K562 (cell line): ENCODE results near the gene HRNR. TPM values are rescaled to one million over a fixed set of nuclear protein-coding genes. Genes with fewer than 3 reads are reported as not detected.
"Not testable (repeated sequence)": the region's sequence is repeated elsewhere in the genome, so short reads cannot be mapped to it uniquely, and the experiment has no call there.

Experiments
- ATAC-seq: fragments of 200-7000 bp; cut with Tn5 transposase; 3 replicates; pipeline ENCODE4 v1.9.1; 2020; ENCODE audit warnings: moderate library complexity
- Bru-seq: library from RNA; stranded (reverse); fragments of 400-500 nt; gene quantifications from one replicate; lab custom pipeline; 2021; lab: Mats Ljungman, UMichigan
- BruChase-seq, 2 experiments: library from RNA; stranded (reverse); fragments of 400-500 nt; gene quantifications; one replicate each; lab custom pipeline; 2021; lab: Mats Ljungman, UMichigan
- BruUV-seq: library from RNA; stranded (reverse); fragments of 400-500 nt; replicated peaks from 2 replicates; lab custom pipeline; 2021; lab: Mats Ljungman, UMichigan
- CTCF ChIA-PET: fragments of 300-600 bp; formaldehyde crosslinking; extraction: SDS; loops from one replicate; lab custom pipeline; 2021; ENCODE audit warnings: low intra/inter-chr PET ratio; lab: Yijun Ruan, JAX
- POLR2A ChIA-PET: fragments of 300-600, 350-650 bp; sonication (Branson Sonifier 250); formaldehyde crosslinking; extraction: SDS; loops from one replicate; lab custom pipeline; 2021; ENCODE audit warnings: antibody characterized with exemption, inconsistent platforms; lab: Yijun Ruan, JAX
- DNase-seq, 4 experiments: peaks; one replicate each; pipeline versions ENCODE4 v3.0.0 to v3.0.0-alpha.2; 2011 to 2018; ENCODE audit warnings: low spot score in 3 of 4, mixed read lengths in 3 of 4; ENCODE audit errors: extremely low read depth in 1 of 4
- FAIRE-seq: peaks from 2 replicates; lab custom pipeline; 2011; peaks lifted over from hg19 to GRCh38; lab: Jason Lieb, UNC
- H2AFZ ChIP-seq: 2 replicates; pipeline ENCODE4 v1.6.0; 2011; ENCODE audit warnings: low read depth, low read length, control low read depth, inconsistent platforms
- H3K27ac ChIP-seq: fragments of 200-600 bp; 3 replicates; pipeline ENCODE4 v1.8.0; 2011; ENCODE audit warnings: low read depth, mild to moderate bottlenecking, control low read depth, inconsistent platforms, low read length, moderate library complexity, mixed read lengths; ENCODE audit errors: extremely low read depth
- H3K27me3 ChIP-seq, 2 experiments: fragments of 300-600 bp in 1 of 2; 2 replicates in 1 of 2; 3 replicates in 1 of 2; pipeline versions ENCODE4 v1.6.0 to v1.8.0; 2011; ENCODE audit warnings: inconsistent platforms in 2 of 2, low read length in 2 of 2, mild to moderate bottlenecking in 1 of 2, mixed read lengths in 1 of 2, moderate library complexity in 1 of 2; ENCODE audit not compliant: control insufficient read depth in 2 of 2, insufficient read depth in 2 of 2
- H3K36me3 ChIP-seq: fragments of 300-600 bp; 3 replicates; pipeline ENCODE4 v1.8.0; 2011; ENCODE audit warnings: mild to moderate bottlenecking, low read length, inconsistent platforms; ENCODE audit not compliant: control insufficient read depth, insufficient read depth
- H3K4me1 ChIP-seq, 2 experiments: fragments of 200-600 bp in 1 of 2; replicated peaks in 1 of 2; 2 replicates in 1 of 2; 3 replicates in 1 of 2; pipeline versions ENCODE4 v1.5.1 to v1.8.0; 2011; ENCODE audit warnings: inconsistent platforms in 2 of 2, low read length in 2 of 2, mild to moderate bottlenecking in 1 of 2, mixed read lengths in 1 of 2, moderate library complexity in 1 of 2; ENCODE audit not compliant: control insufficient read depth in 2 of 2, insufficient read depth in 2 of 2
- H3K4me2 ChIP-seq: 2 replicates; pipeline ENCODE4 v1.6.1; 2011; ENCODE audit warnings: low read length, control low read depth, inconsistent platforms, mixed read lengths; ENCODE audit not compliant: insufficient read depth
- H3K4me3 ChIP-seq: fragments of 200-600 bp; sonication (generic), shearing (Covaris generic); 2 replicates; pipeline ENCODE4 v1.5.1; 2016; ENCODE audit warnings: control low read depth, inconsistent platforms
- H3K79me2 ChIP-seq: fragments of 200-600 bp; 3 replicates; pipeline ENCODE4 v1.8.0; 2011; ENCODE audit warnings: low read length, inconsistent platforms; ENCODE audit not compliant: control insufficient read depth, insufficient read depth
- H3K9ac ChIP-seq, 2 experiments: 2 replicates each; pipeline versions ENCODE4 v1.6.0 to v1.6.1; 2011; ENCODE audit warnings: low read depth in 2 of 2, low read length in 2 of 2, control low read depth in 1 of 2, inconsistent platforms in 1 of 2, mild to moderate bottlenecking in 1 of 2, mixed read lengths in 1 of 2; ENCODE audit not compliant: insufficient read depth in 1 of 2
- H3K9me1 ChIP-seq: one replicate; pipeline ENCODE4 v1.6.0; 2011; ENCODE audit warnings: inconsistent platforms, mild to moderate bottlenecking, low read length, moderate library complexity; ENCODE audit not compliant: control insufficient read depth, insufficient read depth
- H3K9me3 ChIP-seq: replicated peaks from 2 replicates; pipeline ENCODE4 v1.5.1; 2011; ENCODE audit warnings: low read depth, low read length, inconsistent platforms; ENCODE audit not compliant: control insufficient read depth, insufficient read depth
- H4K20me1 ChIP-seq: replicated peaks from 2 replicates; pipeline ENCODE4 v1.6.1; 2011; ENCODE audit warnings: low read length, inconsistent platforms, mixed read lengths; ENCODE audit not compliant: control insufficient read depth, insufficient read depth
- ATF7 ChIP-seq: fragments of 450-650 bp; IDR thresholded peaks from 2 replicates; pipeline ENCODE4 v1.7.1; 2014; ENCODE audit warnings: mild to moderate bottlenecking, moderate library complexity
- CBX1 ChIP-seq: sonication (generic); IDR thresholded peaks from 2 replicates; pipeline ENCODE4 v1.6.1; 2016; ENCODE audit warnings: antibody characterized with exemption, low read depth, mild to moderate bottlenecking
- ZFPM2 ChIP-seq: fragments of 250-450 bp; sonication (Bioruptor Pico); IDR thresholded peaks from 2 replicates; pipeline ENCODE4 v1.5.1; 2022; ENCODE audit warnings: mild to moderate bottlenecking
- WGBS: fragments of 100-300 bp; shearing (Covaris generic); methylation state at CpG from one replicate; pipeline ENCODE4 v1.1.6; 2016; ENCODE audit warnings: low coverage, mixed read lengths; ENCODE audit not compliant: insufficient coverage; ENCODE audit errors: missing lambda C conversion rate; 5-methylcytosine and 5-hydroxymethylcytosine counted together
- in situ Hi-C: fragments of 300-500 bp; cut with MboI; formaldehyde crosslinking; loops from 4 replicates; pipeline ENCODE4 v1.15.0; 2018; ENCODE audit warnings: inconsistent platforms, mixed read lengths
- intact Hi-C: fragments of 100-400 bp; cut with micrococcal nuclease; formaldehyde crosslinking; loops from 2 replicates; pipeline ENCODE4 v1.14.2; 2022
- long read RNA-seq, 3 experiments: library from polyadenylated mRNA in 2 of 3; library from RNA in 1 of 3; unstranded in 2 of 3; stranded (forward) in 1 of 3; transcript quantifications; one replicate each; pipeline ENCODE4 v2.0.0, GENCODE V29; 2019 to 2022
- polyA minus RNA-seq, 3 experiments: library from RNA; depleted of rRNA, polyadenylated mRNA; stranded (reverse); fragments of >200 nt; gene quantifications; 2 replicates each; pipeline ENCODE4 v1.2.3, GENCODE V29; 2011
- polyA plus RNA-seq, 8 experiments: library from polyadenylated mRNA; depleted of rRNA in 4 of 8; stranded (reverse) in 5 of 8; unstranded in 3 of 8; fragments of >200 nt; fragmentation: Nextera tagmentation in 2 of 8; fragmentation: Illumina TruSeq in 1 of 8; extraction: Ambion mirVana in 2 of 8; extraction: Trizol in 1 of 8; gene quantifications; 2 replicates each; pipeline versions ENCODE4 v1.2.1 to v1.2.3, GENCODE V29; 2011 to 2014; ENCODE audit warnings: inconsistent platforms in 1 of 8, missing spikeins in 1 of 8
- total RNA-seq, 7 experiments: library from RNA; depleted of rRNA in 6 of 7; stranded (reverse); fragments of >200 nt in 6 of 7; fragmentation: Illumina TruSeq in 2 of 7; extraction: Trizol in 2 of 7; gene quantifications; 2 replicates each; pipeline versions ENCODE4 v1.2.1 to v1.2.3, GENCODE V29; 2011 to 2021; ENCODE audit warnings: low replicate concordance in 1 of 7

HRNR gene
- total RNA-seq (2011; cell fraction: chromatin; rRNA removed; ENCODE audit: low replicate concordance): not detected in 2 replicates
- total RNA-seq (2011; cell fraction: nucleolus; rRNA removed): not detected in 2 replicates
- total RNA-seq (2011; cell fraction: nucleoplasm; rRNA removed): not detected in 2 replicates
- total RNA-seq (2014; rRNA removed) (not detected in 2 replicates), total RNA-seq (2014; rRNA removed; fragmentation: Illumina TruSeq; extraction: Trizol) (not detected in 2 replicates), total RNA-seq (2015; rRNA removed; fragmentation: Illumina TruSeq; extraction: Trizol) (not detected in 2 replicates), total RNA-seq (2021) (not detected in 2 replicates), polyA plus RNA-seq (2011; rRNA removed) (not detected in 2 replicates), polyA plus RNA-seq (2014; fragmentation: Illumina TruSeq; extraction: Trizol) (not detected in 2 replicates), polyA plus RNA-seq (2014; fragmentation: Nextera tagmentation; extraction: Ambion mirVana) (not detected), polyA plus RNA-seq (2014; rRNA removed) (not detected in 2 replicates), polyA minus RNA-seq (2011; rRNA and poly(A)+ RNA removed) (not detected in 2 replicates), Bru-seq, nascent RNA (not detected), BruChase-seq, experiment 1, labeled RNA remaining after a 2-hour chase (not detected), BruChase-seq, experiment 2, labeled RNA remaining after a 6-hour chase (not detected)
- not detected in 2 replicates for polyA plus RNA-seq (2011; cell fraction: cytosol; rRNA removed)
- not detected in 2 replicates for polyA plus RNA-seq (2011; cell fraction: nucleus; rRNA removed)
- polyA plus RNA-seq (2012): not detected in 2 replicates
- not detected in 2 replicates for polyA minus RNA-seq (2011; cell fraction: cytosol; rRNA and poly(A)+ RNA removed)
- polyA minus RNA-seq (2011; cell fraction: nucleus; rRNA and poly(A)+ RNA removed): not detected in 2 replicates
- long read RNA-seq, experiment 1: 0 reads
- long read RNA-seq, experiment 2: 0 reads
- long read RNA-seq, experiment 3: 0 reads

- TF ChIP-seq ATF7 (no peak), CBX1 (no peak), ZFPM2 (CRISPR knock-in tag) (no peak)
- ChIA-PET POLR2A (no interaction called here), CTCF (no interaction called here)
- Histone ChIP-seq H3K9me1 (no peaks in the 10 kb centered on the region), H3K9ac (no peak within 1 kb of the TSS), H4K20me1 (no peaks in the 10 kb centered on the region), H3K4me3 (no peak within 1 kb of the TSS), H3K27ac (no peak within 1 kb of the TSS), H3K36me3 (no peaks in the 10 kb centered on the region), H3K27me3 (peaks cover 0 to 22% of the 10 kb centered on the region in 2 experiments; a peak in 3 of 5 replicates), H2AFZ (no peak within 1 kb of the TSS), H3K9me3 (no peaks in the 10 kb centered on the region), H3K4me2 (no peak within 1 kb of the TSS), H3K79me2 (no peaks in the 10 kb centered on the region), H3K4me1 (no peaks in the 10 kb centered on the region)
- in situ Hi-C loops (no loop called here), intact Hi-C loops (no loop called here)
- DNase-seq (no peak), FAIRE-seq (no peak), ATAC-seq (no peak)
- WGBS: 0% methylated on average over 2 of the region's 2 CpGs
- BruUV-seq: no TSS peak
Observed at GRCh38 chr1:152224093-152224492, at the start of gene HRNR. TSS of gene HRNR (minus strand) at chr1:152224193. CDS start at chr1:152223253, 940 bp downstream.

GRCh38 chr1:152256394-152256793 lies 32.4 kb upstream of the HRNR start:
- 6% methylated on average over 14 of the region's 21 CpGs for WGBS
- ATAC-seq, H3K27ac ChIP-seq, H3K79me2 ChIP-seq, H3K4me1 ChIP-seq, DNase-seq, H4K20me1 ChIP-seq, H3K9me1 ChIP-seq, in situ Hi-C loops, H2AFZ ChIP-seq, POLR2A ChIA-PET, H3K4me3 ChIP-seq, BruUV-seq, H3K27me3 ChIP-seq, CTCF ChIA-PET, FAIRE-seq, H3K9me3 ChIP-seq, H3K36me3 ChIP-seq, H3K9ac ChIP-seq, H3K4me2 ChIP-seq, intact Hi-C loops: not testable (repeated sequence)
